Activated naive CD4-positive, alpha-beta T cell treated with anti-CD3 and anti-CD28 coated beads for 36 hours (primary cell): ENCODE data around the gene PTPRN2. TPM values are rescaled to one million over a fixed set of nuclear protein-coding genes. Genes with fewer than 3 reads are reported as not detected.

Source experiments
- CTCF ChIA-PET: fragments of 350-600 bp; sonication (Branson Sonifier 250); formaldehyde crosslinking; loops from one replicate; lab custom pipeline; 2021; ENCODE audit warnings: antibody characterized with exemption; lab: Charles Lee
- DNase-seq: peaks from one replicate; pipeline ENCODE4 v3.0.0-alpha.2; 2020
- H3K27ac Mint-ChIP-seq: one replicate; pipeline ENCODE4 v1.8.0; 2021; ENCODE audit warnings: mild to moderate bottlenecking, mixed read lengths
- H3K27me3 Mint-ChIP-seq: one replicate; pipeline ENCODE4 v1.8.0; 2021; ENCODE audit warnings: low read depth, mixed read lengths
- H3K36me3 Mint-ChIP-seq: one replicate; pipeline ENCODE4 v1.8.0; 2021; ENCODE audit warnings: low read depth, mixed read lengths
- H3K4me1 Mint-ChIP-seq: one replicate; pipeline ENCODE4 v1.8.0; 2021; ENCODE audit warnings: low read depth, mixed read lengths
- H3K4me3 Mint-ChIP-seq: one replicate; pipeline ENCODE4 v1.8.0; 2021; ENCODE audit warnings: mild to moderate bottlenecking, moderate library complexity, mixed read lengths
- H3K9me3 Mint-ChIP-seq: one replicate; pipeline ENCODE4 v1.8.0; 2021; ENCODE audit warnings: mixed read lengths
- intact Hi-C: fragments of 100-400 bp; cut with micrococcal nuclease; formaldehyde crosslinking; loops from one replicate; pipeline ENCODE4 v1.15.1; 2023
- total RNA-seq, 2 experiments: library from RNA; stranded (reverse); gene quantifications; one replicate each; pipeline ENCODE4 v1.2.3, GENCODE V29; 2021

The PTPRN2 gene
- total RNA-seq, 2 experiments from 2014 or later: 0.54 to 0.62 TPM

- H3K4me1 Mint-ChIP-seq: no peaks in the 10 kb centered on the region
These were observed 325.1 kb downstream of the PTPRN2 start for GRCh38 chr7:158262284-158263109.

GRCh38 chr7:158261362-158262235 lies 326.0 kb downstream of the PTPRN2 start:
- intact Hi-C loops: no loop called here
- no peaks in the 10 kb centered on the region for H3K36me3 Mint-ChIP-seq
- CTCF ChIA-PET: no interaction called here
- H3K27me3 Mint-ChIP-seq: no peaks in the 10 kb centered on the region
- no peak overlapping the region for H3K4me3 Mint-ChIP-seq
- no peaks in the 10 kb centered on the region for H3K4me1 Mint-ChIP-seq
- no peak for DNase-seq
- H3K27ac Mint-ChIP-seq: no peak overlapping the region
- no peaks in the 10 kb centered on the region for H3K9me3 Mint-ChIP-seq

More at GRCh38 chr7:158262284-158263109, 325.1 kb downstream of the PTPRN2 start:
- CTCF ChIA-PET: no interaction called here
- Mint-ChIP-seq H3K9me3 (no peaks in the 10 kb centered on the region), H3K27me3 (no peaks in the 10 kb centered on the region), H3K4me3 (no peak overlapping the region), H3K36me3 (no peaks in the 10 kb centered on the region), H3K27ac (no peak overlapping the region)
- intact Hi-C loops: no loop called here
- no peak for DNase-seq

GRCh38 chr7:158260567-158261361 lies 326.9 kb downstream of the PTPRN2 start:
- H3K27ac Mint-ChIP-seq: no peak overlapping the region
- H3K4me3 Mint-ChIP-seq: no peak overlapping the region
- intact Hi-C loops: no loop called here
- H3K27me3 Mint-ChIP-seq: no peaks in the 10 kb centered on the region
- CTCF ChIA-PET: no interaction called here
- no peaks in the 10 kb centered on the region for H3K36me3 Mint-ChIP-seq
- no peak for DNase-seq
- H3K4me1 Mint-ChIP-seq: no peaks in the 10 kb centered on the region
- no peaks in the 10 kb centered on the region for H3K9me3 Mint-ChIP-seq

GRCh38 chr7:158259671-158260418 lies 327.8 kb downstream of the PTPRN2 start:
- intact Hi-C loops: no loop called here
- H3K27ac Mint-ChIP-seq: no peak overlapping the region
- H3K9me3 Mint-ChIP-seq: no peaks in the 10 kb centered on the region
- H3K4me1 Mint-ChIP-seq: no peaks in the 10 kb centered on the region
- no peaks in the 10 kb centered on the region for H3K27me3 Mint-ChIP-seq
- no peaks in the 10 kb centered on the region for H3K36me3 Mint-ChIP-seq
- H3K4me3 Mint-ChIP-seq: no peak overlapping the region
- DNase-seq: no peak
- CTCF ChIA-PET: no interaction called here

GRCh38 chr7:158259141-158259540 lies 328.5 kb downstream of the PTPRN2 start:
- no peaks in the 10 kb centered on the region for H3K9me3 Mint-ChIP-seq
- H3K27me3 Mint-ChIP-seq: no peaks in the 10 kb centered on the region
- intact Hi-C loops: no loop called here
- no peaks in the 10 kb centered on the region for H3K4me1 Mint-ChIP-seq
- CTCF ChIA-PET: no interaction called here
- no peak overlapping the region for H3K27ac Mint-ChIP-seq
- no peaks in the 10 kb centered on the region for H3K36me3 Mint-ChIP-seq
- no peak overlapping the region for H3K4me3 Mint-ChIP-seq
- no peak for DNase-seq

- Mint-ChIP-seq H3K9me3 (no peaks in the 10 kb centered on the region), H3K27ac (no peak overlapping the region), H3K27me3 (no peaks in the 10 kb centered on the region), H3K4me1 (no peaks in the 10 kb centered on the region), H3K4me3 (no peak overlapping the region), H3K36me3 (no peaks in the 10 kb centered on the region)
- no peak for DNase-seq
- intact Hi-C loops: no loop called here
- CTCF ChIA-PET: no interaction called here
These were observed 329.1 kb downstream of the PTPRN2 start for GRCh38 chr7:158258411-158259130.

- CTCF ChIA-PET: no interaction called here
- Mint-ChIP-seq H3K27ac (no peak overlapping the region), H3K4me1 (no peaks in the 10 kb centered on the region), H3K9me3 (no peaks in the 10 kb centered on the region), H3K27me3 (no peaks in the 10 kb centered on the region), H3K4me3 (no peak overlapping the region), H3K36me3 (no peaks in the 10 kb centered on the region)
- intact Hi-C loops: no loop called here
- no peak for DNase-seq
These were observed 329.9 kb downstream of the PTPRN2 start for GRCh38 chr7:158257516-158258410.

- Mint-ChIP-seq H3K4me3 (no peak overlapping the region), H3K27ac (no peak overlapping the region), H3K36me3 (no peaks in the 10 kb centered on the region), H3K9me3 (no peaks in the 10 kb centered on the region), H3K4me1 (no peaks in the 10 kb centered on the region), H3K27me3 (no peaks in the 10 kb centered on the region)
- intact Hi-C loops: no loop called here
- CTCF ChIA-PET: no interaction called here
- DNase-seq: no peak
These were observed 330.6 kb downstream of the PTPRN2 start for GRCh38 chr7:158257001-158257400.

- no peaks in the 10 kb centered on the region for H3K9me3 Mint-ChIP-seq
- no peak for DNase-seq
- no peaks in the 10 kb centered on the region for H3K27me3 Mint-ChIP-seq
- no peak overlapping the region for H3K4me3 Mint-ChIP-seq
- no peak overlapping the region for H3K27ac Mint-ChIP-seq
- no peaks in the 10 kb centered on the region for H3K36me3 Mint-ChIP-seq
- intact Hi-C loops: no loop called here
- CTCF ChIA-PET: no interaction called here
- no peaks in the 10 kb centered on the region for H3K4me1 Mint-ChIP-seq
These were observed 331.4 kb downstream of the PTPRN2 start for GRCh38 chr7:158256091-158256816.

- intact Hi-C loops: no loop called here
- H3K36me3 Mint-ChIP-seq: no peaks in the 10 kb centered on the region
- CTCF ChIA-PET: no interaction called here
- no peak overlapping the region for H3K4me3 Mint-ChIP-seq
- no peak overlapping the region for H3K27ac Mint-ChIP-seq
- H3K4me1 Mint-ChIP-seq: no peaks in the 10 kb centered on the region
- DNase-seq: no peak
- no peaks in the 10 kb centered on the region for H3K9me3 Mint-ChIP-seq
- H3K27me3 Mint-ChIP-seq: no peaks in the 10 kb centered on the region
These were observed 332.1 kb downstream of the PTPRN2 start for GRCh38 chr7:158255558-158255957.
